Hepatocyte (in vitro differentiated cells): ENCODE data around the gene SERINC2. TPM values are rescaled to one million over a fixed set of nuclear protein-coding genes. Genes with fewer than 3 reads are reported as not detected.
A peak's percentile ranks its signal among the peaks of the same experiment; 100 is the strongest.
"Not testable (repeated sequence)": the region's sequence is repeated elsewhere in the genome, so short reads cannot be mapped to it uniquely, and the experiment has no call there.

Source experiments
- DNase-seq: peaks from one replicate; pipeline ENCODE4 v3.0.0-alpha.2; 2016; ENCODE audit warnings: low spot score
- H2AFZ ChIP-seq: fragments of 200-600 bp; sonication (generic); 2 replicates; pipeline ENCODE4 v1.6.0; 2016; ENCODE audit warnings: antibody characterized with exemption, mild to moderate bottlenecking
- H3K27ac ChIP-seq: fragments of 200-600 bp; sonication (generic); 2 replicates; pipeline ENCODE4 v1.5.1; 2016; ENCODE audit warnings: mild to moderate bottlenecking
- H3K27me3 ChIP-seq: fragments of 200-600 bp; sonication (generic); 2 replicates; pipeline ENCODE4 v1.6.1; 2016
- H3K36me3 ChIP-seq: fragments of 200-600 bp; sonication (generic); replicated peaks from 2 replicates; pipeline ENCODE4 v1.5.1; 2016; ENCODE audit warnings: low read depth; ENCODE audit not compliant: insufficient read depth
- H3K4me1 ChIP-seq: fragments of 200-600 bp; sonication (generic); 2 replicates; pipeline ENCODE4 v1.5.1; 2016; ENCODE audit warnings: mild to moderate bottlenecking, moderate library complexity; ENCODE audit not compliant: insufficient read depth
- H3K4me2 ChIP-seq: fragments of 200-600 bp; sonication (generic); 2 replicates; pipeline ENCODE4 v1.6.0; 2016
- H3K4me3 ChIP-seq: fragments of 200-600 bp; sonication (generic); 2 replicates; pipeline ENCODE4 v1.5.1; 2016; ENCODE audit warnings: mild to moderate bottlenecking
- H3K79me2 ChIP-seq: fragments of 200-600 bp; sonication (generic); 2 replicates; pipeline ENCODE4 v1.6.0; 2017; ENCODE audit warnings: mild to moderate bottlenecking
- H3K9me2 ChIP-seq: fragments of 200-600 bp; sonication (generic); replicated peaks from 2 replicates; pipeline ENCODE4 v1.6.0; 2017; ENCODE audit warnings: mild to moderate bottlenecking; ENCODE audit not compliant: insufficient read depth
- H3K9me3 ChIP-seq: fragments of 200-600 bp; sonication (generic); 2 replicates; pipeline ENCODE4 v1.5.1; 2016; ENCODE audit warnings: low read depth, mild to moderate bottlenecking
- H4K20me1 ChIP-seq: fragments of 200-600 bp; sonication (generic); 2 replicates; pipeline ENCODE4 v1.6.0; 2016; ENCODE audit warnings: mild to moderate bottlenecking; ENCODE audit not compliant: insufficient read depth, poor library complexity, severe bottlenecking
- CTCF ChIP-seq: fragments of 200-600 bp; sonication (generic); IDR thresholded peaks from 2 replicates; pipeline ENCODE4 v1.5.1; 2016; ENCODE audit warnings: antibody characterized with exemption, mild to moderate bottlenecking; ENCODE audit not compliant: poor library complexity
- EZH2 ChIP-seq: fragments of 200-600 bp; sonication (generic); IDR thresholded peaks from 2 replicates; pipeline ENCODE4 v1.6.1; 2016; ENCODE audit warnings: antibody characterized with exemption, mild to moderate bottlenecking, borderline replicate concordance
- EZH2phosphoT487 ChIP-seq: fragments of 200-600 bp; sonication (generic); IDR thresholded peaks from one replicate; pipeline ENCODE4 v1.6.1; 2018; ENCODE audit warnings: antibody characterized with exemption, mild to moderate bottlenecking, low read depth, moderate library complexity; ENCODE audit not compliant: unreplicated experiment, severe bottlenecking
- WGBS: methylation state at CpG from one replicate; pipeline ENCODE4 v1.1.6; 2016; ENCODE audit warnings: low lambda C conversion rate; ENCODE audit errors: missing lambda C conversion rate; 5-methylcytosine and 5-hydroxymethylcytosine counted together
- polyA plus RNA-seq: library from polyadenylated mRNA; unstranded; fragments of >200 nt; fragmentation: Nextera tagmentation; extraction: Ambion mirVana; gene quantifications from 2 replicates; pipeline ENCODE4 v1.2.1, GENCODE V29; 2016
- total RNA-seq: library from RNA; depleted of rRNA; stranded (reverse); fragments of >200 nt; gene quantifications from 2 replicates; pipeline ENCODE4 v1.2.3, GENCODE V29; 2014

SERINC2 gene
- total and polyA plus RNA-seq, 2 experiments from 2014 or later = 53.6 to 164 TPM

- WGBS = 65% methylated on average over 4 of the region's 4 CpGs
- no peaks in the 10 kb centered on the region for H3K36me3 ChIP-seq
- H4K20me1 ChIP-seq = no peaks in the 10 kb centered on the region
Measured at GRCh38 chr1:31467005-31467674, 54.1 kb downstream of the SERINC2 start.

GRCh38 chr1:31470794-31471315 is 57.8 kb downstream of the SERINC2 start:
- WGBS = 93% methylated on average over 11 of the region's 11 CpGs
- H3K27me3 ChIP-seq = no peaks in the 10 kb centered on the region
- no peaks in the 10 kb centered on the region for H3K9me2 ChIP-seq
- H2AFZ ChIP-seq = no peak overlapping the region
- DNase-seq = no peak
- no peaks in the 10 kb centered on the region for H3K9me3 ChIP-seq
- H3K4me3 ChIP-seq = no peak overlapping the region
- no peaks in the 10 kb centered on the region for H3K79me2 ChIP-seq
- no peaks in the 10 kb centered on the region for H4K20me1 ChIP-seq
- H3K4me1 ChIP-seq = peaks cover 28% of the 10 kb centered on the region
- H3K27ac ChIP-seq = peak overlapping the region; percentile 92
- no peaks in the 10 kb centered on the region for H3K36me3 ChIP-seq
- H3K4me2 ChIP-seq = no peak overlapping the region
- TF ChIP-seq EZH2phosphoT487 (no peak), CTCF (no peak), EZH2 (no peak)

More at GRCh38 chr1:31467005-31467674, 54.1 kb downstream of the SERINC2 start:
- DNase-seq = peak; percentile 55
- H2AFZ ChIP-seq = no peak overlapping the region
- H3K9me2 ChIP-seq = no peaks in the 10 kb centered on the region
- TF ChIP-seq EZH2 (no peak), CTCF (no peak), EZH2phosphoT487 (no peak)
- no peaks in the 10 kb centered on the region for H3K79me2 ChIP-seq
- no peak overlapping the region for H3K4me2 ChIP-seq
- H3K4me3 ChIP-seq = no peak overlapping the region
- peaks cover 25% of the 10 kb centered on the region for H3K4me1 ChIP-seq
- H3K9me3 ChIP-seq = no peaks in the 10 kb centered on the region
- peak overlapping the region; percentile 85 for H3K27ac ChIP-seq
- H3K27me3 ChIP-seq = no peaks in the 10 kb centered on the region

GRCh38 chr1:31471452-31472313 is 58.7 kb downstream of the SERINC2 start:
- peak; percentile 73 for DNase-seq

GRCh38 chr1:31472314-31472651 is 59.3 kb downstream of the SERINC2 start:
- not testable (repeated sequence) for H2AFZ ChIP-seq, H4K20me1 ChIP-seq, DNase-seq, H3K27me3 ChIP-seq, H3K9me3 ChIP-seq, H3K36me3 ChIP-seq, H3K9me2 ChIP-seq, H3K79me2 ChIP-seq, H3K4me3 ChIP-seq
- WGBS = 93% methylated on average over 4 of the region's 4 CpGs
- peak overlapping the region; percentile 2 for H3K4me2 ChIP-seq
- H3K27ac ChIP-seq = peak overlapping the region; percentile 92
- peaks cover 17% of the 10 kb centered on the region for H3K4me1 ChIP-seq

More at GRCh38 chr1:31471452-31472313, 58.7 kb downstream of the SERINC2 start:
- not testable (repeated sequence) for H3K36me3 ChIP-seq, H2AFZ ChIP-seq, H3K9me3 ChIP-seq, H4K20me1 ChIP-seq, H3K27me3 ChIP-seq, H3K4me3 ChIP-seq, H3K9me2 ChIP-seq, H3K79me2 ChIP-seq
- H3K27ac ChIP-seq = peak overlapping the region; percentile 92
- WGBS = 78% methylated on average over 8 of the region's 8 CpGs
- peak overlapping the region; percentile 2 for H3K4me2 ChIP-seq
- H3K4me1 ChIP-seq = peaks cover 20% of the 10 kb centered on the region

- H3K79me2 ChIP-seq, DNase-seq, H3K36me3 ChIP-seq, H3K9me2 ChIP-seq, H3K9me3 ChIP-seq, H3K4me3 ChIP-seq, H3K4me2 ChIP-seq, H4K20me1 ChIP-seq, H2AFZ ChIP-seq, H3K27me3 ChIP-seq: not testable (repeated sequence)
- WGBS = 100% methylated on average over 1 of the region's 1 CpG
- H3K4me1 ChIP-seq = peaks cover 17% of the 10 kb centered on the region
- H3K27ac ChIP-seq = peak overlapping the region; percentile 92
Measured at GRCh38 chr1:31472673-31473072, 59.7 kb downstream of the SERINC2 start.

- H2AFZ ChIP-seq, H3K36me3 ChIP-seq, H3K4me2 ChIP-seq, H3K9me3 ChIP-seq, H3K79me2 ChIP-seq, H3K4me3 ChIP-seq, H3K27me3 ChIP-seq, H3K9me2 ChIP-seq, H3K27ac ChIP-seq, DNase-seq, H4K20me1 ChIP-seq: not testable (repeated sequence)
- H3K4me1 ChIP-seq = peaks cover 14% of the 10 kb centered on the region
Measured at GRCh38 chr1:31473508-31473907, 60.5 kb downstream of the SERINC2 start.
